ENCODE data around the gene GALNTL6. TPM values are rescaled to one million over a fixed set of nuclear protein-coding genes. Genes with fewer than 3 reads are reported as not detected.

GALNTL6 gene
- total RNA-seq, 4 donors from 2014 or later, result 0.82 to 0.95 TPM; not detected in 2

DNA sequence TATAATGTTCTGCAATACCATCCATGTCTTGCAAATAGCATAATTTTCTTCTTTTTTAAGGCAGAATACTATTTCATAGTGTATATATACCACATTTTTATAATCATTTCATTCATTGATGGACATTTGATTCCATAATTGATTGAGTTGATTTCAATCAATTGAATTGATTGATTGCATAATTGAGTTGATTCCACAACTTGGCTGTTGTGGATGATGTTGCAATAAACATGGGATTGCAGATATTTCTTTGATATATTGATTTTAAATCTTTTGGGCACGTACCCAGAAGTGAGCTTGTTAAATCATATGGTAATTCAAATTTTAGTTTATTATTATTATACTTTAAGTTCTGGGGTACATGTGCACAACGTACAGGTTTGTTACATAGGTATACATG is 232.8 kb downstream of the GALNTL6 start:
- Histone ChIP-seq H3K4me1 (no peaks in the 10 kb centered on the region), H3K9me3 (no peaks in the 10 kb centered on the region), H3K27me3 (no peaks in the 10 kb centered on the region), H3K27ac (no peak overlapping the region), H3K36me3 (no peaks in the 10 kb centered on the region), H3K4me3 (no peak overlapping the region)
- WGBS, 2 donors (ENCODE audit: low coverage in 1 of 2), result 55 to 80% methylated on average over 2 of the region's 2 CpGs
- intact Hi-C loops (cut with DNase I; ENCODE audit: low total_unique reads), result no loop called here
- TF ChIP-seq EP300 (IDR thresholded peaks at IDR 0.05; ENCODE audit: low read depth) (no peak), POLR2A (IDR thresholded peaks at IDR 0.05) (no peak), POLR2AphosphoS5 (IDR thresholded peaks at IDR 0.05) (no peak)
- TF ChIP-seq, protein P1, sequence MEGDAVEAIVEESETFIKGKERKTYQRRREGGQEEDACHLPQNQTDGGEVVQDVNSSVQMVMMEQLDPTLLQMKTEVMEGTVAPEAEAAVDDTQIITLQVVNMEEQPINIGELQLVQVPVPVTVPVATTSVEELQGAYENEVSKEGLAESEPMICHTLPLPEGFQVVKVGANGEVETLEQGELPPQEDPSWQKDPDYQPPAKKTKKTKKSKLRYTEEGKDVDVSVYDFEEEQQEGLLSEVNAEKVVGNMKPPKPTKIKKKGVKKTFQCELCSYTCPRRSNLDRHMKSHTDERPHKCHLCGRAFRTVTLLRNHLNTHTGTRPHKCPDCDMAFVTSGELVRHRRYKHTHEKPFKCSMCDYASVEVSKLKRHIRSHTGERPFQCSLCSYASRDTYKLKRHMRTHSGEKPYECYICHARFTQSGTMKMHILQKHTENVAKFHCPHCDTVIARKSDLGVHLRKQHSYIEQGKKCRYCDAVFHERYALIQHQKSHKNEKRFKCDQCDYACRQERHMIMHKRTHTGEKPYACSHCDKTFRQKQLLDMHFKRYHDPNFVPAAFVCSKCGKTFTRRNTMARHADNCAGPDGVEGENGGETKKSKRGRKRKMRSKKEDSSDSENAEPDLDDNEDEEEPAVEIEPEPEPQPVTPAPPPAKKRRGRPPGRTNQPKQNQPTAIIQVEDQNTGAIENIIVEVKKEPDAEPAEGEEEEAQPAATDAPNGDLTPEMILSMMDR (IDR thresholded peaks at IDR 0.05), result no peak
- no peak for DNase-seq
- in situ Hi-C loops (cut with MboI; ENCODE audit: low pct_ligation_motif_present in 1 of 4, low pct_unique_long_range_greater_than_20kb in 1 of 4, low sequenced_read_pairs in 3 of 4), result no loop called here

- H3K9me3 ChIP-seq, result no peaks in the 10 kb centered on the region
- H3K36me3 ChIP-seq, result no peaks in the 10 kb centered on the region
- H3K27ac ChIP-seq, result no peak overlapping the region
- H3K27me3 ChIP-seq, result no peaks in the 10 kb centered on the region
- TF ChIP-seq, protein P1 (IDR thresholded peaks at IDR 0.05), result no peak
- TF ChIP-seq POLR2A (IDR thresholded peaks at IDR 0.05), result no peak
- intact Hi-C loops (cut with DNase I; ENCODE audit: low total_unique reads), result no loop called here
- H3K4me1 ChIP-seq, result no peaks in the 10 kb centered on the region
- in situ Hi-C loops (cut with MboI; ENCODE audit: low pct_ligation_motif_present in 1 of 4, low pct_unique_long_range_greater_than_20kb in 1 of 4, low sequenced_read_pairs in 3 of 4), result no loop called here
- H3K4me3 ChIP-seq, result no peak overlapping the region
- no peak for DNase-seq
- WGBS, 2 donors (ENCODE audit: low coverage in 1 of 2), result 72 to 79% methylated on average over 1 of the region's 1 CpG
Measured at GRCh38 chr4:172048666-172049065, 235.5 kb downstream of the GALNTL6 start.

DNA sequence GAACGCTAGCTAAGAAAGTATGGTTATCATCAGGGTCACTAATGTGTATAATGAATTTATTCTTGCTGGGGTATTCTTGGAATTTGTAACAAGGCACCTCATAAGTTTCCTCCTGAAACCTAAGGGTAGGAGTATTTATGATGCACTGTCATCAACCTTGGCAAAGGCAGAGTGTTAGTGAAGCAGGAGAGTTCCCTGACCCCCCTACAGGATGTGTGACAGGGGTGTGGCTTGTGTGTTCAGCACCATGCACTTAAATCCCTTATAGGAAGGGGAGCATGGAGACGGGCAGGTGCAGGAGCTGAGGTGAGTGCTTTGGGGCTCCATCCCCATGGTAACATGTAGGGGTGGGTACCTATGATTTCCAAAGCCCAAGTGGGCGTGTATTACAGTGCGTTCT is 237.7 kb downstream of the GALNTL6 start:
- H3K27ac ChIP-seq, result no peak overlapping the region
- intact Hi-C loops (cut with DNase I; ENCODE audit: low total_unique reads) (no loop called here), in situ Hi-C loops (cut with MboI; ENCODE audit: low pct_ligation_motif_present in 1 of 4, low pct_unique_long_range_greater_than_20kb in 1 of 4, low sequenced_read_pairs in 3 of 4) (no loop called here)
- no peaks in the 10 kb centered on the region for H3K9me3 ChIP-seq
- TF ChIP-seq POLR2A (IDR thresholded peaks at IDR 0.05) (no peak), EP300 (IDR thresholded peaks at IDR 0.05; ENCODE audit: low read depth) (no peak), POLR2AphosphoS5 (IDR thresholded peaks at IDR 0.05) (no peak)
- TF ChIP-seq, protein P1 (IDR thresholded peaks at IDR 0.05), result no peak
- DNase-seq, result no peak
- no peak overlapping the region for H3K4me3 ChIP-seq
- no peaks in the 10 kb centered on the region for H3K4me1 ChIP-seq
- 77 to 89% methylated on average over 4 of the region's 4 CpGs for WGBS, 2 donors (ENCODE audit: low coverage in 1 of 2)
- no peaks in the 10 kb centered on the region for H3K27me3 ChIP-seq
- H3K36me3 ChIP-seq, result no peaks in the 10 kb centered on the region

DNA sequence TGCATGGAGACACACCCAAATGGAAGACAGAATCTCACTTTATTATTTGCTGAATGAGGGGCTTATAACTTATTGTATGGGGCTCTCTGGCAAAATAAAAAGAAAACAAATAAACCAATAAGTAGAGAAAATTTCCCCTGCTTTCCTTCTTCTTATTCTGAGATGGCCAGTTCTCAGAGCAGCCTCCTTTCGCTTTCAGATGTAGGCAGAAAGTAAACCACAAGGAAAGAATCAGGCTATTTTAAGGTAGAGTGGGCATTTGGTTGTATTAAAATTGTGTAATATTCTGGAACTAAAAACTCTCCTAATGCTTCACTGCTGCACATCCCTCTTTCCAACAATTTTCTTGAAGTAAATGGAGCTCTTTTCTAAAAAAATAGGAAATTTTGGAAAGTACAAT is 241.8 kb downstream of the GALNTL6 start:
- in situ Hi-C loops (cut with MboI; ENCODE audit: low pct_ligation_motif_present in 1 of 4, low pct_unique_long_range_greater_than_20kb in 1 of 4, low sequenced_read_pairs in 3 of 4), result no loop called here
- Histone ChIP-seq H3K36me3 (no peaks in the 10 kb centered on the region), H3K27ac (no peak overlapping the region), H3K4me3 (no peak overlapping the region), H3K27me3 (no peaks in the 10 kb centered on the region), H3K9me3 (no peaks in the 10 kb centered on the region), H3K4me1 (no peaks in the 10 kb centered on the region)
- intact Hi-C loops (cut with DNase I; ENCODE audit: low total_unique reads), result no loop called here
- TF ChIP-seq POLR2A (IDR thresholded peaks at IDR 0.05), result no peak
- no peak for TF ChIP-seq POLR2AphosphoS5 (IDR thresholded peaks at IDR 0.05)
- TF ChIP-seq, protein P1 (IDR thresholded peaks at IDR 0.05), result no peak
- TF ChIP-seq EP300 (IDR thresholded peaks at IDR 0.05; ENCODE audit: low read depth), result no peak
- no peak for DNase-seq
- 63 to 93% methylated on average over 1 of the region's 1 CpG for WGBS, 2 donors (ENCODE audit: low coverage in 1 of 2)
